IMR-90 (cell line): ENCODE data around the gene DISC1.

Source experiments
- CEBPB ChIP-seq: IDR thresholded peaks from 2 replicates; pipeline ENCODE4 v1.6.1; 2012; ENCODE audit warnings: low read depth, low read length, improper control_type of control experiment
- MAZ ChIP-seq: IDR thresholded peaks from 2 replicates; pipeline ENCODE4 v1.6.1; 2012; ENCODE audit warnings: low read depth, mild to moderate bottlenecking, low read length, improper control_type of control experiment, moderate library complexity, borderline replicate concordance
- MXI1 ChIP-seq: IDR thresholded peaks from 2 replicates; pipeline ENCODE4 v1.6.1; 2012; ENCODE audit warnings: low read depth, mild to moderate bottlenecking, low read length, moderate library complexity, borderline replicate concordance
- POLR2A ChIP-seq: IDR thresholded peaks from 2 replicates; pipeline ENCODE4 v1.6.1; 2012; ENCODE audit warnings: mild to moderate bottlenecking, low read depth, low read length
- TF ChIP-seq, protein P1 (sequence below): conservative IDR thresholded peaks from 2 replicates; pipeline ENCODE4 v1.5.1; 2012; ENCODE audit warnings: mild to moderate bottlenecking, low read depth, low read length, improper control_type of control experiment
- TF ChIP-seq, protein P2 (sequence below): fragments of 150-350 bp; IDR thresholded peaks from 2 replicates; pipeline ENCODE4 v1.6.1; 2017; ENCODE audit warnings: mild to moderate bottlenecking, antibody characterized with exemption, low read length, low read depth

DNA sequence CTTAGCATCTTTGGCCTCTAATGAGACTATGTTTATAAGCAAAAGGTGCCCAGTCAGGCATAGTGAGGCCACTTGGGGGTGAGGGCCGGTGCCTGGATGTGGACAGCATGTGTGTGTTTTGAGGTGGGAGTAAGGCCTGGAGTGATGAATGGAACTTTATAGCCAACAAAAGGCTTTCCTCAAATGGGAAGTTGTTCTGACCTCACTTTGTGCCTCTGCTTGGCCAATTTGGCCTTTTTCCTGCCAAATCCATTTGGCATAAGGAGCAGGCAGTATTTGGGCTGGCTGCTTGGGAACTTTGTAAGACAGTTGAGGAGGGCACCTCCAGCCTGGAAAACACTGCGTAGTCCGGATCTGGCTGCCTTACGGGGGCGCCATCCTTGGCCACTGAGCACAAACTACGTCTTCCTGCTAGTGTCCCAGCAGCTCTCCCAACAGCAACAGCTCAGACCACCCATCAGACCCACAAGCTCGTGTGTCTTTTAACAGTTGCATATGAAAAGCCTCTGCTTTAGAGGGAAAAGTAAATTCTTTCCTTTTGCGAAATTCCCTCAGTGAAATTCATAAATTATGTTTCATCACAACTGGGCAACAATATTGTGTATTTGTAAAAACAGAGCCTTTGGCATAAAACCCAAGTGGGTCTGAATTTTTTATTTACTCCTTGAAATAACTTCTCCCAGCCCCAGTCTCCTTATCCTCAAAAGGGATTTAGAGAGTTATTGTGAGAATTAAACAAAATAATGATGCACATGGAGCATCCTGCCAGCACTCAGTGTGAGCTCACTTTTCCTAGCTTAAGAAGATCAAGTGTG lies 322.9 kb downstream of the DISC1 start:
- TF ChIP-seq, protein P1, sequence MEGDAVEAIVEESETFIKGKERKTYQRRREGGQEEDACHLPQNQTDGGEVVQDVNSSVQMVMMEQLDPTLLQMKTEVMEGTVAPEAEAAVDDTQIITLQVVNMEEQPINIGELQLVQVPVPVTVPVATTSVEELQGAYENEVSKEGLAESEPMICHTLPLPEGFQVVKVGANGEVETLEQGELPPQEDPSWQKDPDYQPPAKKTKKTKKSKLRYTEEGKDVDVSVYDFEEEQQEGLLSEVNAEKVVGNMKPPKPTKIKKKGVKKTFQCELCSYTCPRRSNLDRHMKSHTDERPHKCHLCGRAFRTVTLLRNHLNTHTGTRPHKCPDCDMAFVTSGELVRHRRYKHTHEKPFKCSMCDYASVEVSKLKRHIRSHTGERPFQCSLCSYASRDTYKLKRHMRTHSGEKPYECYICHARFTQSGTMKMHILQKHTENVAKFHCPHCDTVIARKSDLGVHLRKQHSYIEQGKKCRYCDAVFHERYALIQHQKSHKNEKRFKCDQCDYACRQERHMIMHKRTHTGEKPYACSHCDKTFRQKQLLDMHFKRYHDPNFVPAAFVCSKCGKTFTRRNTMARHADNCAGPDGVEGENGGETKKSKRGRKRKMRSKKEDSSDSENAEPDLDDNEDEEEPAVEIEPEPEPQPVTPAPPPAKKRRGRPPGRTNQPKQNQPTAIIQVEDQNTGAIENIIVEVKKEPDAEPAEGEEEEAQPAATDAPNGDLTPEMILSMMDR = no peak
- TF ChIP-seq POLR2A = no peak
- TF ChIP-seq CEBPB = no peak
- TF ChIP-seq, protein P2, sequence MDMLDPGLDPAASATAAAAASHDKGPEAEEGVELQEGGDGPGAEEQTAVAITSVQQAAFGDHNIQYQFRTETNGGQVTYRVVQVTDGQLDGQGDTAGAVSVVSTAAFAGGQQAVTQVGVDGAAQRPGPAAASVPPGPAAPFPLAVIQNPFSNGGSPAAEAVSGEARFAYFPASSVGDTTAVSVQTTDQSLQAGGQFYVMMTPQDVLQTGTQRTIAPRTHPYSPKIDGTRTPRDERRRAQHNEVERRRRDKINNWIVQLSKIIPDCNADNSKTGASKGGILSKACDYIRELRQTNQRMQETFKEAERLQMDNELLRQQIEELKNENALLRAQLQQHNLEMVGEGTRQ = no peak
- TF ChIP-seq MXI1 = no peak
- TF ChIP-seq MAZ = no peak
